B cell (primary cell): ENCODE data around the gene EIF1AD. TPM values are rescaled to one million over a fixed set of nuclear protein-coding genes. Genes with fewer than 3 reads are reported as not detected.

Source experiments
- ATAC-seq: fragments of 200-7000 bp; cut with Tn5 transposase; one replicate; pipeline ENCODE4 v1.10.0; 2021; ENCODE audit warnings: low read depth, mild to moderate bottlenecking, moderate number of reproducible peaks, moderate library complexity
- CTCF ChIA-PET: fragments of 350-600 bp; sonication (Branson Sonifier 250); formaldehyde crosslinking; loops from one replicate; lab custom pipeline; 2021; ENCODE audit warnings: antibody characterized with exemption, inconsistent platforms; lab: Charles Lee
- POLR2A ChIA-PET: fragments of 350-600 bp; sonication (Branson Sonifier 250); formaldehyde crosslinking; loops from one replicate; lab custom pipeline; 2021; ENCODE audit warnings: antibody characterized with exemption; lab: Charles Lee
- DNase-seq: peaks from one replicate; pipeline ENCODE4 v3.0.0; 2013
- H2AFZ ChIP-seq: 2 replicates; pipeline ENCODE4 v1.6.1; 2012; ENCODE audit warnings: mild to moderate bottlenecking, low read depth, low read length; ENCODE audit not compliant: insufficient read depth, poor library complexity, severe bottlenecking
- H3K27ac ChIP-seq, 2 donors: 1 replicate in 1 of 2; 2 replicates in 1 of 2; pipeline ENCODE4 v1.5.1; 2012 to 2013; ENCODE audit warnings: low read length in 2 of 2, mild to moderate bottlenecking in 2 of 2, moderate library complexity in 1 of 2
- H3K27me3 ChIP-seq, 4 experiments: fragments of 200-600 bp in 1 of 4; sonication (generic) in 1 of 4; replicated peaks in 1 of 4; 1 replicate in 2 of 4; 2 replicates in 2 of 4; pipeline versions ENCODE4 v1.6.1 to v1.7.0; 2013 to 2016; ENCODE audit warnings: low read length in 3 of 4, mild to moderate bottlenecking in 2 of 4, mixed read lengths in 1 of 4, moderate library complexity in 1 of 4; ENCODE audit not compliant: insufficient read depth in 4 of 4, control insufficient read depth in 3 of 4; ENCODE audit errors: control extremely low read depth in 1 of 4
- H3K36me3 ChIP-seq, 2 experiments: replicated peaks in 1 of 2; 1 replicate in 1 of 2; 2 replicates in 1 of 2; pipeline versions ENCODE4 v1.6.1 to v1.7.1; 2013; ENCODE audit warnings: low read length in 1 of 2; ENCODE audit not compliant: insufficient read depth in 2 of 2, control insufficient read depth in 1 of 2; ENCODE audit errors: control extremely low read depth in 1 of 2, extremely low read depth in 1 of 2
- H3K4me1 ChIP-seq, 2 donors: fragments of 200-600 bp in 1 of 2; sonication (generic) in 1 of 2; 1 replicate in 1 of 2; 2 replicates in 1 of 2; pipeline versions ENCODE4 v1.5.1 to v1.6.1; 2013 to 2017; ENCODE audit warnings: low read length in 2 of 2; ENCODE audit not compliant: control insufficient read depth in 2 of 2, insufficient read depth in 2 of 2
- H3K4me2 ChIP-seq: replicated peaks from 2 replicates; pipeline ENCODE3; 2012; ENCODE audit warnings: mild to moderate bottlenecking, low read depth, low read length; ENCODE audit not compliant: poor library complexity, severe bottlenecking
- H3K4me3 ChIP-seq, 5 experiments: fragments of 200-600 bp in 1 of 5; sonication (generic) in 1 of 5; 1 replicate in 3 of 5; 2 replicates in 2 of 5; pipeline versions ENCODE4 v1.5.1 to v1.7.0; 2011 to 2016; ENCODE audit warnings: low read length in 4 of 5, mild to moderate bottlenecking in 4 of 5, low read depth in 2 of 5, control low read depth in 1 of 5, moderate library complexity in 1 of 5; ENCODE audit not compliant: insufficient read depth in 1 of 5; ENCODE audit errors: control extremely low read depth in 1 of 5, extremely low read depth in 1 of 5
- H3K79me2 ChIP-seq: fragments of 200-600 bp; sonication (generic); one replicate; pipeline ENCODE4 v1.6.0; 2016; ENCODE audit warnings: low read length; ENCODE audit not compliant: control insufficient read depth, insufficient read depth
- H3K9ac ChIP-seq: fragments of 200-600 bp; sonication (generic); 2 replicates; pipeline ENCODE4 v1.6.1; 2017; ENCODE audit warnings: mild to moderate bottlenecking, low read length, moderate library complexity
- H3K9me3 ChIP-seq, 3 donors: one replicate each; pipeline versions ENCODE4 v1.6.1 to v1.7.1; 2013; ENCODE audit warnings: low read length in 2 of 3; ENCODE audit not compliant: control insufficient read depth in 2 of 3, insufficient read depth in 1 of 3; ENCODE audit errors: control extremely low read depth in 1 of 3
- H4K20me1 ChIP-seq: 2 replicates; pipeline ENCODE4 v1.6.0; 2012; ENCODE audit warnings: mild to moderate bottlenecking, low read length; ENCODE audit not compliant: insufficient read depth, control insufficient read depth, poor library complexity, severe bottlenecking
- H3K27ac Mint-ChIP-seq: one replicate; pipeline ENCODE4 v1.8.0; 2021; ENCODE audit warnings: mixed read lengths
- H3K27me3 Mint-ChIP-seq: one replicate; pipeline ENCODE4 v1.8.0; 2021; ENCODE audit warnings: mixed read lengths
- H3K4me1 Mint-ChIP-seq: one replicate; pipeline ENCODE4 v1.8.0; 2021; ENCODE audit warnings: mixed read lengths
- H3K4me3 Mint-ChIP-seq: one replicate; pipeline ENCODE4 v1.8.0; 2021; ENCODE audit warnings: mixed read lengths
- H3K9me3 Mint-ChIP-seq: one replicate; pipeline ENCODE4 v1.8.0; 2022; ENCODE audit warnings: mixed read lengths; ENCODE audit not compliant: insufficient read depth
- EZH2 ChIP-seq: IDR thresholded peaks from 2 replicates; pipeline ENCODE4 v1.6.1; 2012; ENCODE audit warnings: borderline replicate concordance, low read depth, mild to moderate bottlenecking, moderate library complexity, low read length; ENCODE audit not compliant: insufficient read depth, poor library complexity, severe bottlenecking
- WGBS: methylation state at CpG from one replicate; pipeline ENCODE4 v1.1.5; 2013; ENCODE audit warnings: missing lambda C conversion rate; ENCODE audit not compliant: insufficient coverage; 5-methylcytosine and 5-hydroxymethylcytosine counted together
- intact Hi-C: fragments of 100-400 bp; cut with micrococcal nuclease; formaldehyde crosslinking; loops from one replicate; pipeline ENCODE4 v1.10.0; 2022
- polyA plus RNA-seq: library from polyadenylated mRNA; depleted of rRNA; stranded (reverse); fragments of >200 nt; gene quantifications from 2 replicates; pipeline ENCODE4 v1.2.3, GENCODE V29; 2012
- total RNA-seq, 2 donors: library from RNA; stranded (reverse); fragments of 120-200 nt in 1 of 2; gene quantifications; 1 replicate in 1 of 2; 2 replicates in 1 of 2; pipeline versions ENCODE4 v1.2.3 to v1.2.4, GENCODE V29; 2013 to 2022
- TF ChIP-seq, protein P1 (sequence below): fragments of 200-600 bp; IDR thresholded peaks from one replicate; pipeline ENCODE4 v1.8.0; 2022; ENCODE audit warnings: antibody characterized with exemption, mild to moderate bottlenecking

The EIF1AD gene
- total and polyA plus RNA-seq, 2 donors (not counting 1 experiment from before 2014, with no cell fraction given), result 56.9 to 65.2 TPM

- Histone ChIP-seq H3K79me2 (no peaks in the 10 kb centered on the region), H3K27me3 (peaks cover 0 to 8% (median 2%) of the 10 kb centered on the region in 4 experiments), H3K4me1 (no peaks in the 10 kb centered on the region), H3K27ac (no peak overlapping the region), H3K9ac (no peak overlapping the region), H3K4me2 (no peak overlapping the region), H4K20me1 (no peaks in the 10 kb centered on the region), H3K36me3 (no peaks in the 10 kb centered on the region), H2AFZ (no peak overlapping the region), H3K4me3 (no peak overlapping the region), H3K9me3 (peaks cover 0 to 10% (median 0%) of the 10 kb centered on the region in 3 donors)
- TF ChIP-seq EZH2, result no peak
- TF ChIP-seq, protein P1, sequence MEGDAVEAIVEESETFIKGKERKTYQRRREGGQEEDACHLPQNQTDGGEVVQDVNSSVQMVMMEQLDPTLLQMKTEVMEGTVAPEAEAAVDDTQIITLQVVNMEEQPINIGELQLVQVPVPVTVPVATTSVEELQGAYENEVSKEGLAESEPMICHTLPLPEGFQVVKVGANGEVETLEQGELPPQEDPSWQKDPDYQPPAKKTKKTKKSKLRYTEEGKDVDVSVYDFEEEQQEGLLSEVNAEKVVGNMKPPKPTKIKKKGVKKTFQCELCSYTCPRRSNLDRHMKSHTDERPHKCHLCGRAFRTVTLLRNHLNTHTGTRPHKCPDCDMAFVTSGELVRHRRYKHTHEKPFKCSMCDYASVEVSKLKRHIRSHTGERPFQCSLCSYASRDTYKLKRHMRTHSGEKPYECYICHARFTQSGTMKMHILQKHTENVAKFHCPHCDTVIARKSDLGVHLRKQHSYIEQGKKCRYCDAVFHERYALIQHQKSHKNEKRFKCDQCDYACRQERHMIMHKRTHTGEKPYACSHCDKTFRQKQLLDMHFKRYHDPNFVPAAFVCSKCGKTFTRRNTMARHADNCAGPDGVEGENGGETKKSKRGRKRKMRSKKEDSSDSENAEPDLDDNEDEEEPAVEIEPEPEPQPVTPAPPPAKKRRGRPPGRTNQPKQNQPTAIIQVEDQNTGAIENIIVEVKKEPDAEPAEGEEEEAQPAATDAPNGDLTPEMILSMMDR, result no peak
- Mint-ChIP-seq H3K9me3 (no peaks in the 10 kb centered on the region), H3K27me3 (peaks cover 16% of the 10 kb centered on the region), H3K4me3 (no peak overlapping the region), H3K4me1 (no peaks in the 10 kb centered on the region), H3K27ac (no peak overlapping the region)
- ATAC-seq, result no peak
- intact Hi-C loops, result no loop called here
- CTCF ChIA-PET, result interaction anchor here (2.2 kb wide), 1 partner anchor 9 kb away, joined by 12 read pairs; no protein-coding TSS in a partner anchor
- WGBS, result 97% methylated on average over 5 of the region's 9 CpGs
- POLR2A ChIA-PET, result interaction anchor here (0.6 to 0.7 kb wide), 2 partner anchors 27 to 155 kb away, joined by 3 read pairs; no protein-coding TSS in a partner anchor
- DNase-seq, result no peak
Measured at GRCh38 chr11:66035653-66036333, 33.8 kb upstream of the EIF1AD start.
